ENCODE measurements around the gene WNK4. TPM values are rescaled to one million over a fixed set of nuclear protein-coding genes. Genes with fewer than 3 reads are reported as not detected.

Gene WNK4
- total and polyA plus RNA-seq, 9 of the 15 experiments (the other 6 are each of a cell fraction or from before 2014, with no cell fraction given) = 0.32 to 25.8 (median 4.5) TPM

GRCh38 chr17:42773290-42774035, 6.9 kb upstream of the WNK4 start, which contains the start of gene VPS25 (continued):
- peak; percentile 45 to 47; a peak in 2 of 4 replicates for TF ChIP-seq SIX5 (IDR thresholded peaks at IDR 0.05; ENCODE audit: borderline replicate concordance in 1 of 2, insufficient read depth in 1 of 2, low read depth in 1 of 2, low read length in 2 of 2)
- 0 out of 2 replicates have a peak, but pooled peaks have one; percentile 13 for TF ChIP-seq HIVEP1 (CRISPR knock-in tag; IDR thresholded peaks at IDR 0.05)
- no peak for TF ChIP-seq ZNF518B (CRISPR knock-in tag; IDR thresholded peaks at IDR 0.05)
- TF ChIP-seq, protein P1, sequence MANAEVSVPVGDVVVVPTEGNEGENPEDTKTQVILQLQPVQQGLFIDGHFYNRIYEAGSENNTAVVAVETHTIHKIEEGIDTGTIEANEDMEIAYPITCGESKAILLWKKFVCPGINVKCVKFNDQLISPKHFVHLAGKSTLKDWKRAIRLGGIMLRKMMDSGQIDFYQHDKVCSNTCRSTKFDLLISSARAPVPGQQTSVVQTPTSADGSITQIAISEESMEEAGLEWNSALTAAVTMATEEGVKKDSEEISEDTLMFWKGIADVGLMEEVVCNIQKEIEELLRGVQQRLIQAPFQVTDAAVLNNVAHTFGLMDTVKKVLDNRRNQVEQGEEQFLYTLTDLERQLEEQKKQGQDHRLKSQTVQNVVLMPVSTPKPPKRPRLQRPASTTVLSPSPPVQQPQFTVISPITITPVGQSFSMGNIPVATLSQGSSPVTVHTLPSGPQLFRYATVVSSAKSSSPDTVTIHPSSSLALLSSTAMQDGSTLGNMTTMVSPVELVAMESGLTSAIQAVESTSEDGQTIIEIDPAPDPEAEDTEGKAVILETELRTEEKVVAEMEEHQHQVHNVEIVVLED (CRISPR knock-in tag; IDR thresholded peaks at IDR 0.05) = peak; percentile 53; the same call in 1 of the 2 replicates
- no peak for TF ChIP-seq CBX1 (IDR thresholded peaks at IDR 0.05; ENCODE audit: low read depth)
- TF ChIP-seq POLR2B (IDR thresholded peaks at IDR 0.05; ENCODE audit: low read depth, partially characterized antibody) = peak; percentile 93
- TF ChIP-seq NFIC (IDR thresholded peaks at IDR 0.05) = peak; percentile 49
- no peak; the same call in 1 of the 2 replicates for TF ChIP-seq THAP7 (CRISPR knock-in tag; IDR thresholded peaks at IDR 0.05)
- peak; percentile 85 for TF ChIP-seq HCFC1 (IDR thresholded peaks at IDR 0.05; ENCODE audit: low read depth, low read length)
- TF ChIP-seq SRF (CRISPR knock-in tag; IDR thresholded peaks at IDR 0.05) = peak in 1 of 2 experiments; percentile 66; a peak in 1 of 4 replicates
- TF ChIP-seq PBX2 (CRISPR knock-in tag; IDR thresholded peaks at IDR 0.05; ENCODE audit: low read depth) = no peak
- TF ChIP-seq PBX2 (tag; conservative IDR thresholded peaks at IDR 0.05; ENCODE audit: low read depth) = no peak
- TF ChIP-seq TEAD1 (CRISPR knock-in tag; IDR thresholded peaks at IDR 0.05) = peak in 1 of 2 experiments; percentile 52; a peak in 1 of 4 replicates
- TF ChIP-seq KDM4B (IDR thresholded peaks at IDR 0.05; ENCODE audit: borderline replicate concordance in 2 of 2, low read depth in 1 of 2) = peak in 1 of 2 experiments; percentile 93; a peak in 2 of 4 replicates
- TF ChIP-seq FOXA3 (CRISPR knock-in tag; conservative IDR thresholded peaks at IDR 0.05 in 1 of 2, IDR thresholded peaks at IDR 0.05 in 1 of 2) = no peak
- TF ChIP-seq MAFF (IDR thresholded peaks at IDR 0.05; ENCODE audit: low read length) = no peak

All from K562 (cell line).